IPS DF 19.7 (cell line): ENCODE data around the gene MSRB1.
A peak's percentile ranks its signal among the peaks of the same experiment; 100 is the strongest.

Experiments used
- DNase-seq: peaks from one replicate; pipeline ENCODE4 v3.0.0-alpha.2; 2013; ENCODE audit warnings: low read depth, low spot score

The MSRB1 gene

DNA sequence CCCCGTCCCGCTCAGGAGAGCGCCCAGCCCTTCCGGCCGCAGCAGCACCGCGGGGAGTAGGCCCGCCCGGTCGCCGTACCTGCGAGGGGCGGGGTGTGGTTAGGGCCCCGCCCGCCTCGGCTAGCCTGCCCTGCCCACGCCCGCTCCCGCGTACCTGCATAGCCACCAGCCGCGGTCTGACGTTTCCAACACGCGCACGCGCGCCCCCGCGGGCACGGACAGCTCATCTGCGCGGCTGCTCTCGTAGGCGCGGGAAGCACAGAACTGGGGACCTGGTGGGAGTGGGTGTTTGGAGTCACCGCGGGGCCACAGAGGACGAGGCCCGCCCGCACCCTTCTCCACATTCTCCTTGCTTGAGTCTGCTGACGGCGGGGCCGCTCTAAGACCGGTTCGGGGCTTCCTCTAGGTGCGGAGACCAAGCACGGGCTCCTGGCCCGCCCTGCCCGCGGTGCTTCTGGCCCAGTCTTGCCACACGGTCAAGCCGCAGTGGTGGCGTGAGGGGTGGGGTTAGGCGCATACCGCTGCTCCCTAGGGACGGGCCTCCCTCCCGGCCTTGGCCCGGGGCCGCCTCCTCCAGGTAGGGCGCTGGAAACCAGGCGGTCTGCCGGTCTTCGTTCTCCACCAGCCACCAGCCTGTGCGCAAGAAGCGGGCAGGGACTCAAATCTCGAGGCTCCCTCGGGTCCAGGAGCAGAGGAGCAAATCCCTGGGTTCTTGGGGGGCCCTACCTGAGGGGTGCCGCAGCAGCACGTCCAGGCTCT is 36.5 kb upstream of the MSRB1 start:
- no peak for DNase-seq

DNA sequence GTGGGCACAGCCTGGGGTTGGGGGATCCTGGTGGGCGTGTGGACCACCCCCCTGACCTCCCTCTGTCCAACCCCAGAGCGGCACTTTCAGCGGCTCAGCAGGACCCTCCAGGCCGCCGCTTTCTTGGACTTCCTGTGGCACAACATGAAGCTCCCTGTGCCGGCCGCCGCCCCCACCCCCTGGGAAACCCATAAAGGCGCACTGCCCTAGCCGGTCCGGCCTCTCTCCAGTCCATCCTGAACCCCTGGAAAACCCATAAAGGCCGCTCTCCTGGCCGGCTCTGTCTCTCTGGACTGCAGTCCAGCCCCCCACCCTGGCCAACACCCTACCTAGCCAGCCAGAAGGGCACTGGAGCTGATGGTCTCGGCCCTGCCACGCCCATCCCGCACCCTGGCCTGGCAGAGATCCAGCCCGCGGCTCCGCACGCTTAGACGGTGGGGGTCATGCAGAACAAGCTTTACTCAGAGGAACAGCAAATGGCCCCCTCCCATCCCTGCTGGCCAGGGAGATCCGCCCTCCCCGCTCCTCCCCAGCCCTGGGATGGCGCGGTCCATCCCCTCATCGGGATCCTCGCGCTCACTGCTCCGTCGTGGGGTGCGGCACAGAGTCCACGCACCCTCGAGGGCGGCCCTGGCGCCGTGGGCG is 35.6 kb upstream of the MSRB1 start:
- no peak for DNase-seq

DNA sequence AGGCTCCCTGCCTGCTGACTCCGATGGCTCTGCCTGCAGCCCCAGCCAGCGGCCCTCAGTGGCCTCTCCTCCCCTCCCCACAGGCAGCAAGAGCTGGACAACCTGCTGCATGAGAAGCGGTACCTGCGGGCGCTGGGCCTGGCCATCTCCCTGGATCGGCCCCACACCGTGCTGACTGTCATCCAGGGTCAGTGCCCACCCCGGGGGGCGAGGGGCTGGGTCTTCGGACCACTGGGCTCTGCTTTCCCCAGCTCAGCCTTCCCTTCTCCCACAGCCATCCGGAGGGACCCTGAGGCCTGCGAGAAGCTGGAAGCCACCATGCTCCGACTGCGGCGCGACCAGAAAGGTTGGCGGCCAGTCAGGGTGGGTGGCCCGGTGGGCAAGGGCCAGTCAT is 34.9 kb upstream of the MSRB1 start:
- DNase-seq, result no peak

DNA sequence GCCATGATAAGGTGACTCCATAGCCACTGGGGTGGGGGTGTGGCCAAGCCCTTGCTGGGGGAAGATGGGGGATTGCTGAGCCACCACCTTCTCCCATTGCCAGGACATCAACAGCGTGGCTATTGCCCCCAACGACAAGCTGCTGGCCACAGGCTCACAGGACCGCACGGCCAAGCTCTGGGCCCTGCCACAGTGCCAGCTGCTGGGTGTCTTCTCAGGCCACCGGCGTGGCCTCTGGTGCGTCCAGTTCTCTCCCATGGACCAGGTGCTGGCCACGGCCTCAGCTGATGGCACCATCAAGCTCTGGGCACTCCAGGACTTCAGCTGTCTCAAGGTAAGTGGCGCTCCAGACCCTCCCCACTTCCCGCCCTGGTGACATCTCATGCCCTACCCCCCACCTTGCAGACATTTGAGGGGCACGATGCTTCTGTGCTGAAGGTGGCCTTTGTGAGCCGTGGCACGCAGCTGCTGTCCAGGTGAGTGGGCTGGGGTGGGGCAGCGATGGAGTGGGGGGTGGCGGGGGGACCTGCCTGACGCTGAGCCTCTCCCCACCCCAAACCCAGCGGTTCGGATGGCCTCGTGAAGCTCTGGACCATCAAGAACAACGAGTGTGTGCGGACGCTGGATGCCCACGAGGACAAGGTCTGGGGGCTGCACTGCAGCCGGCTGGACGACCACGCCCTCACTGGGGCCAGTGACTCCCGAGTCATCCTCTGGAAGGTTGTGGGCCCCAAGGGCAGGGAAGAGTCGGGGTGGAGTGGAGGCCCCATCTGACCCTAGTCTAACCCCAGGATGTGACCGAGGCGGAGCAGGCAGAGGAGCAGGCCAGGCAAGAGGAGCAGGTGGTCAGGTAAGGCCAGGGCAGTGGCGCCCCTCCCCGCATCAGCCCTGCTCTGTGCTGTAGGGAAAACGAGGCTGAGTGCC is 34.2 kb upstream of the MSRB1 start:
- DNase-seq, result no peak

DNA sequence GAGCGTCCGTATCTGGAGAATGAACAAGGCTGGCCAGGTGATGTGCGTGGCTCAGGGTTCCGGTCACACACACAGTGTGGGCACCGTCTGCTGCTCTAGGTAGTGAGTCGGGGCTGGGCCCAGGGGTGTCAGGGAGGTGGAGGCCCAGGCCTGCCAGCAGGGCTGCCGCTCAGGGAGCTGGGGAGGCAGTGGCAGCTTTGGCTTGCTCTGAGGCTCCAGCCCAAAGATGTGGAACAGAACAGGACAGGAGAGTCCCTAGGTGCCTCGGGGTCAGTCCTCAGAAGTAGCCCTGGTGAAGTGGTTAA is 33.2 kb upstream of the MSRB1 start:
- DNase-seq, result no peak

DNA sequence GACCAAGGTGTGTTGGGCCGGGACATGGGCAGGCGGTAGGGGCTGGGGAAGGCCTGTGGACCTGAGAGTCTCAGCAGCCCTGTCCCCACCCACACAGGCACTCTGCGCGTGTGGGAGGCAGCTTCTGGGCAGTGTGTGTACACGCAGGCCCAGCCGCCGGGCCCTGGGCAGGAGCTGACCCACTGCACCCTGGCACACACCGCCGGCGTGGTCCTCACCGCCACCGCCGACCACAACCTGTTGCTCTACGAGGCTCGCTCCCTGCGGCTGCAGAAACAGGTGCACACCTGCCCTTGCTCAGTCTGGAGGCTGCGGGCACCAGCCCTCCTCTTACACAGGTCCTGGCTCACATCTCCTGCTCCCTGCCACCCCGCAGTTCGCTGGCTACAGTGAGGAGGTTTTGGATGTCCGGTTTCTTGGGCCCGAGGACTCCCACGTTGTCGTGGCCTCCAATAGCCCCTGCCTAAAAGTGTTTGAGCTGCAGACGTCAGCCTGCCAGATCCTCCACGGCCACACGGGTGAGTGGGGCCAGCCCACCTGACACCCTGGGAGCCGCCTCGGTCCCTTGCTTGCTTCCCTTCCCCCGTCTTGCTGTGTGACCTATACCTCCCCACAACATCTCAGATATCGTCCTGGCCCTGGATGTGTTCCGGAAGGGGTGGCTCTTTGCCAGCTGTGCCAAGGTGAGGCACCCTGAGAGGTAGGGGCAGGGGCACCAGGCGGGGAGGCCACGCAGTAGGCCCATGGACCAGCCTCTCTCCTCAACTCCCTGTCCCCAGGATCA is 32.6 kb upstream of the MSRB1 start:
- no peak for DNase-seq

DNA sequence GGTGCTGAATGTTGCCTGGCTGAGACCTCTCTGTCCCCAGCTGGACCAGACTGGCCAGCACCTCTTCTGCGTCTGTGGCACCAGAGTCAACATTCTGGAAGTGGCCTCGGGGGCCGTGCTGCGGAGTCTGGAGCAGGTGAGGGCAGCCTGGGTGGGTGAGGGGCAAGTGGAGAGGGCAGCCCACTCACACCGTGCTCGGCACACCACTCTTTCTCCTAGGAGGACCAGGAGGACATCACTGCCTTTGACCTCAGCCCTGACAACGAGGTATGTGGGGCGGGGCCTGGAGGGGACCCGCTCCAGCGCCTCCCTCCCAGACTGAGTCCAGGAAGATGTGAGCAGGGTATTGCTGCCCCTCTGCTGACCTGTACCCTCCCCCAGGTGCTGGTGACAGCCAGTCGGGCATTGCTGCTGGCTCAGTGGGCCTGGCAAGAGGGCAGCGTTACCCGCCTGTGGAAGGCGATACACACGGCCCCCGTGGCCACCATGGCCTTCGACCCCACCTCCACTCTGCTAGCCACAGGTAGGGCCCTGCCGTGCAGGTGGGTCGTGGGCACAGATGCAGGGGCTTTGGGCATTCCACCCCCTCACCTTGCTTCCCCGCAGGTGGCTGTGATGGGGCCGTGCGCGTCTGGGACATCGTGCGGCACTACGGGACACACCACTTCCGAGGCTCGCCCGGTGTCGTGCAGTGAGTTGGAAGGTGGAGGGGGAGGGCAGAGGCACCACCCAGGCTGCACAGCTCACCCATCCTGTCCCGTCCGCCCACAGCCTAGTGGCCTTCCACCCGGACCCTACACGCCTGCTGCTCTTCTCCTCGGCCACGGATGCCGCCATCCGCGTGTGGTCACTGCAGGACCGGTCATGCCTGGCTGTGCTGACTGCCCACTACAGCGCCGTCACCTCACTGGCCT is 31.4 kb upstream of the MSRB1 start:
- DNase-seq, result no peak

DNA sequence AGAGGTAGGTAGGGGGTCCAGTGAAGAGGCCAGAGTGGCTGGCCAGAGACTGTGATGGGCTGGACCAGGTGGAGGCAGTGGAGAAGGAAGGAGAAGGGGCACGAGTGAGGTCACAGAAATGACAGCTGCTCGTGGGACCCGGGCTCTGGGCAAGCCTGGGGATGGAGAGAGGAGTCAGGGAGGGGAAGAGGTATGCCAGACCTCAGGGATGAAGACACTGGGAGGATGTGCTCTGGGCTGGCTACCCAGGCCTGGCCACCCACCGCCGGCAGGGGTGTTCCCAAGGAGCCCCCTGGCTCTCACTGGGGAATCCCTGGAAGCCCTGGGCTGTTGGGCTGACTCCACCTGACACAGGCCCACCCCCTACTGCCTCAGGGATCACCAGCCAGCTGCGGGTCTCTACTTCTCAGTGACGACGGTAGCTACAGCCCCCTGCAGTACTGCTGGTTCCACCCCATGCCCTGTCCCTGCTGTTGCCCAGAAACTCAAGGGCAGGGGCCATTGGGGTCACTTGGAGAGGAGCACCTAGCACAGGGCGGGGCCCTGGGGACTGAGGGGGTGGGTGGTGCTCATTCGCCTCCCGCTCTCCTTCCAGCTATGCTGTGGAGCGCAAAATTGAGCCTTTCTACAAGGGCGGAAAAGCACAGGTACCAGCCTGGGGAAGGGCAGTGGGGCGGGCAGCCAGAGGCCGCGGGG is 30.6 kb upstream of the MSRB1 start:
- DNase-seq, result no peak

DNA sequence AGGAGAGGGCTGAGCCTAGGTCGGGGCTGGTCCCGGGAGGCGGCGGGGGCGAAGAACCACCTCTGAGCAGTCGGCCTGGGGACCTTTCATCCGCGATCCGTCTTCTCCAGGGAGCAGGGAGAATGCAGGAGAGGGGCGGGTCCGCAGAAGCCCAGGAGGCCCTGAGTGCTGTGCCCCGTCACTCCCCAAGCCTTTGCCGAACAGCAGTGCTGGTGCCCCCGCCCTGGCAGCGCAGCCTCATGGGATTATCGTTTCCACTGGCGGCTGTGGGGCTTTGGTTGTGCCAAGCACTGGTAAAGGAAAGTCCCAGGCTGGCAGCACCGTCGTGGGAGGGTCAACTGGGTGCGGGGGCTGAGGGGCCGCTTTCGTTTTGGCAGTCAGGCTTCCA is 29.5 kb upstream of the MSRB1 start:
- DNase-seq, result no peak

DNA sequence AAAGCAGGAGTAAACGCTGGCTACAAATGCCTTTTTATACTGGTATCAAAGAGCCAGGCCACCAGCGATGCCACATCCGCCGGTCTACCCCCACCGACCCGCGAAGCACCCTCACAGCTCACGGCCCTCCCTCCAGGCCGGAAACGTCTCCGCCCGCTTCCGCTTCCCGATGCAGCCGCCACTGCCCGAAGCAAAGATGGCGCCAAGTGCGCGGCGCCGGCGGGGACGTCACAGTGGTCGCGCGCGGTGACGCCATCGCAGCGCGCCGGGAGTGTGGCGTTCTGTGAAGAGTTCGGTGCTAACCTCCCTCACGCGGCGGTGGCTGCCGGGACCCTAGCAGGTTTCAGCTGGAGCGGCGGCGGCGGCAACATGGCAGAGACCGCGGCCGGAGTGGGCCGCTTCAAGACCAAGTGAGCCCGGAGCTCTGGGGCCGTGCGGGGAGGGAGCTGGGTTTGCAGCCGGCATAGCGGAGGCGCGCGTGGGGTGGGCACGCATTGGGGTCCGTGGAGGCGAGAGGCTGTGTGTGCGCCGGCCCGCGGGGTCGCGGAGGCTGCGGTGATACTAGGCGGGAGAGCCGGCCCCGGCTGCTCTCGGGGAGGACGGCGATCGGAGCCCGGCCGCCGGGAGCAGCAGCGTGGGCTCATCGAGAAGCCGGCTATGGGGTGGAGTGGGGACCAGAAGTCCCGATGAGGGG is 28.9 kb upstream of the MSRB1 start, which contains the start of gene TBL3:
Gene TBL3 (plus strand): TSS at position 258 of the 694 bp plus-strand sequence. CDS start 112 bp downstream, at position 370.
- DNase-seq, result no peak

DNA sequence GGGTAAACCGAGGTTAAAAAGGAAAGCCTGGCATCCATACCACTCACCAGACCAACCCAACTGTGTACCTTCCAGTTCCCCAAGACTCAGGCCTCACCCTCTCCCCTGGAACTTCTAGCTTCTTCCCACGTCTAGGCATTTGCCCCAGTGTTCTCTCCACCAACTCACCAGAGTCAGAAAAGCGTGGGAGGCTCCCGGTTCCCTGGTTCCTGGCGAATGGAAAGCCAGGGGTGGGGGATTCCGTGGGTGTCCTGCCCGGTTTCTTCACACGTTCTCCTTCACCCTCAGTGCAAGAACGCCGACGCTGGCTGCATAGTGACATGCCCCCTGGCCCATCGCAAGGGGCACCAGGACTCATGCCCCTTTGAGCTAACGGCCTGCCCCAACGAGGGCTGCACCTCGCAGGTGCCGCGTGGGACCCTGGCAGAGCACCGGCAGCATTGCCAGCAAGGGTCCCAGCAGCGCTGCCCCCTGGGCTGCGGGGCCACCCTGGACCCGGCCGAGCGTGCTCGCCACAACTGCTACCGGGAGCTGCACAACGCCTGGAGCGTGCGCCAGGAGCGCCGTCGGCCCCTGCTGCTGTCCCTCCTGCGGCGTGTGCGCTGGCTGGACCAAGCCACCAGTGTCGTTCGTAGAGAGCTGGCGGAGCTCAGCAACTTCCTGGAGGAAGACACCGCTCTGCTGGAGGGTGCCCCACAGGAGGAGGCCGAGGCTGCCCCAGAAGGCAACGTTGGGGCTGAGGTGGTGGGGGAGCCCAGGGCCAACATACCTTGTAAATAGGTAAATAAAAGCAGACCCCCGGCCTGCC is 25.4 kb upstream of the MSRB1 start:
- no peak for DNase-seq

DNA sequence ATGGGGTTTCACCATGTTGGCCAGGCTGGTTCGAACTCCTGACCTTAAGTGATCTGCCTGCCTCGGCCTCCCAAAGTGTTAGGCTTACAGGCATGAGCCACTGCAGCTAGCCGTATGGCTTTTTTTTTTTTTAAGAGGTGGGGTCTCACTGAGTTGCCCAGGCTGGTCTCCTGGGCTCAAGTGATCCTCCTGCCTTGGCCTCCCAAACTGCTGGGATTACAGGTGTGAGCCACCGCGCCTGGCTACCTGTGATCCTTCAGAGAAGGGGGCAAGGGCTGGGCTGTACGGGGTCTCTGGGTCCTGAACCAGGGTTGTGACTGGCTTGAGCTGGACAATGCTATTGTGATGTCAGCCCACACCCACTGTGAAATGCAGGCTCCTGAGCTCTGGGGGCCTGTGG is 23.5 kb upstream of the MSRB1 start, which contains the start of gene RNF151:
Gene RNF151 (plus strand): TSS at position 397 of the 400 bp plus-strand sequence. CDS start 26 bp downstream, outside the sequence.
- DNase-seq, result no peak

DNA sequence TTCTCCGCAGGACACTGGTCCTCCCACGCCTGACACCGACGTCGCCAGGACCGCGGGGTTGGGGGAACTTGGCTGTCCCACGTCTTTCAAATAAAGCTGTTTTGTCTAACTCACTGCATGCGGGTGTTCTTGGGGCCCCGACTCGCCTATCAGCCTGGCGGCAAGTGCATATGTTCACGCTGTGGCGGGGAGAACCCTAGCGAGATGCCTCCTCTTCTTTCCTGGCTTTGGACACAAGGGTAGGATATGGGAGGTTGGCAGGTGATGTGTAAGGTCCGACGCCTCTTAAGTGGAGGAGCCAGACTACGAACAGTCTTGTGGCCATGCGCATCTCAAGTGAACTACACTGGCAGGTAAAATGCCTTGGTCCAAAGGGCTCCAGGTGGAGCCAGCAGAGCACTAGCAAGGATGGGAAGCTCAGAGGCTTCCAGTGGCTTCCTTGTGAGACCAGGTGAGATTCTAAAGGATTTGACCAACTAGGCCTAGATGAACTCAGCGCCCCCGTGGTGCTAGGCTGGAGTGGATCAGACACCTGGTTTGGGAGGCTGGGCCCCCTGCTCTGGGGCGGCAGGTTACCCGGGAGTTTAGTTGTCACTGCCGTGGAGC is 22.5 kb upstream of the MSRB1 start:
- no peak for DNase-seq

DNA sequence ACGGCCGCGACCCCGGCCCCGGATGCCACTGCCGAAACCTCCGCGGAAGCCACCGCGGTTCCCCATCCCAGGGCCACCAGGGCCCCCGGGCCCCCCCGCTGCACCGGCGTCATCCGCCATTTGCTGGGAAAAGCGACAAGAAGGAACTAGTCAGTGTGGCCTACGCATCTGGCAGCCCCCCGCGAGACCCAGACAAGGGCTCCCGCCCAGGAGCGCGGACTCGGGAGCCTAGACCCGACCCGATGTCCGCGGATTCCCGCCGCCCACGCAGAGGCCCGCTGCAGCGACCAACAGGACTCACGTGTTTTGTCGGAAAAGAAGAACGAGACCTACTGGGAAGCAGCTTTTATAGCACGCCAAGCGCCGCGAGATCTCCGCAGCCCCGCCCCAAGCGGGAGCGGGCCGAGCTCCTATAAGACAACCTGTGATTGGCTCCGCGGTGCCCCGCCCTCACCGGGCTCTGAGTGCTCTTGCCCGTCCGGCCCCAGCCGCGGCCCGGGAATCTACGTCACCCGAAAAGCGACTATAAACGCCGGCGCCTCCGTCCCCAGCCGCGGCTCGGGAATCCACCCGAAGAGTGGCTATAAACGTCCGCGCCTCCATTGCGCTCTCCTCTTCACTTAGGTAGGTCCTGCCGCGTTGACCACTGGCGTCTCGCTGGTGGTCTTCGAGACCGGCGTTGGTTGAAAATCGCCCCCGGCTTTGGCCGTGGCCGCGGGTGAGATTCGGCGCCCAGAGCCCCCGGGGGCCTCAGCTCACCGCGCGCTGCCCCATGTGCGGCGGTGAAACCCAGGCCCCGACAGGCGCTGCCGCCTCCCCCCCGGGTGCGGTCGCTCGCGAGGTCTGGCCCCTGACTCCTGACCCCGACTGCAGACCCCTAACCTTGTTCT is 21.8 kb upstream of the MSRB1 start, which contains the start of gene RPS2:
Gene RPS2 (minus strand): TSS at position 321 of the 890 bp plus-strand sequence. CDS start 201 bp downstream, at position 120.
- peak; percentile 92 for DNase-seq

DNA sequence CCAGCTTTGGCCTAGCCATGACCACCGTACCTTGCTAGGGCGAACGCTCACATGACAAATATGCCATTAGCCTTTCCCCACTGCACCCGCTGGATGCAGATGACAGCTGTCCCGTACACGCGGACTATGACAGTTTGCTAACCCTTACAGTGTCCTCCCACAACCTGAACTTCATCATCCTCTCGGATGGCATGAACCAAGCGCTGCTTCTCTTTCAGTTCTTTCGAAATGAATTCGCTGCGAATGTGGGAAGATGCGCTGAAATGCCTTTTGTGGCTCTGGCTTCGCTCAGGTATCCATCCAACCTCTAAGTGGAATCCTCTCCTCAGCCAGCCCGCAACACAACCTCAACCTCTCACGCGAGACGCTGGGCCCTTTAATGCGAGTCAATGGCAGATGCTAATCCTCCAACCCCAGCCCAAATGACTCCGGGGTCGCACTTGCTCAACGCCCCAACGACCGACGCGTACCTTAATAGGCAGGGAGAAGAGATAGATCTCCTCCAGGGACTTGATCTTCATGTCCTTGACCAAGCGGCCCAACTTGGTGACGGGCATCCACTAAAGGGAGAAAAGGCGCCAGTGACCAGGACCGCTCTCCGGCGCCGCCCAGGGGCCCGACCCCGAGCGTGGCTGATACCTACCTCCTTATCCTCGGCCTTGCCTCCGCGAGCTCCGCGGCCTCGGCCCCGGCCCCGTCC is 21.0 kb upstream of the MSRB1 start:
- DNase-seq, result no peak
